HG03175 (cell line): ENCODE measurements around the gene DNAH8.
"Not testable (repeated sequence)": the region's sequence is repeated elsewhere in the genome, so short reads cannot be mapped to it uniquely, and the experiment has no call there.

Source experiments
- ATAC-seq: cut with Tn5 transposase; IDR thresholded peaks from one replicate; pipeline ENCODE4 v1.9.1; 2021; ENCODE audit warnings: mild to moderate bottlenecking, moderate library complexity; ENCODE audit not compliant: unreplicated experiment

The DNAH8 gene

GRCh38 chr6:38897507-38897906, 182.4 kb downstream of the DNAH8 start:
- no peak for ATAC-seq

- ATAC-seq, result no peak
These were observed 186.9 kb downstream of the DNAH8 start for GRCh38 chr6:38901802-38902522.

GRCh38 chr6:38906582-38906981, 191.5 kb downstream of the DNAH8 start:
- no peak for ATAC-seq

- ATAC-seq, result no peak
These were observed 192.2 kb downstream of the DNAH8 start for GRCh38 chr6:38907264-38907663.

GRCh38 chr6:38909015-38909730, 194.1 kb downstream of the DNAH8 start:
- ATAC-seq, result no peak

GRCh38 chr6:38910207-38910606, 195.1 kb downstream of the DNAH8 start:
- ATAC-seq, result no peak

- ATAC-seq, result no peak
These were observed 197.3 kb downstream of the DNAH8 start for GRCh38 chr6:38912378-38912777.

- ATAC-seq, result no peak
These were observed 200.3 kb downstream of the DNAH8 start for GRCh38 chr6:38915205-38915925.

GRCh38 chr6:38921540-38921939, 206.4 kb downstream of the DNAH8 start:
- not testable (repeated sequence) for ATAC-seq

GRCh38 chr6:38924791-38925509, 209.8 kb downstream of the DNAH8 start:
- no peak for ATAC-seq

GRCh38 chr6:38929560-38929959, 214.4 kb downstream of the DNAH8 start:
- ATAC-seq, result no peak

- ATAC-seq, result no peak
These were observed 218.3 kb downstream of the DNAH8 start for GRCh38 chr6:38933426-38933825.

- no peak for ATAC-seq
These were observed 219.9 kb downstream of the DNAH8 start for GRCh38 chr6:38935051-38935450.

GRCh38 chr6:38937839-38938613, 222.9 kb downstream of the DNAH8 start:
- ATAC-seq, result no peak

GRCh38 chr6:38938741-38939140, 223.6 kb downstream of the DNAH8 start:
- no peak for ATAC-seq

GRCh38 chr6:38942442-38942841, 227.3 kb downstream of the DNAH8 start:
- ATAC-seq, result no peak

- no peak for ATAC-seq
These were observed 227.9 kb downstream of the DNAH8 start for GRCh38 chr6:38942965-38943364.

GRCh38 chr6:38943964-38944363, 228.9 kb downstream of the DNAH8 start:
- no peak for ATAC-seq

GRCh38 chr6:38944655-38945279, 229.7 kb downstream of the DNAH8 start:
- ATAC-seq, result no peak

- ATAC-seq, result no peak
These were observed 240.8 kb downstream of the DNAH8 start for GRCh38 chr6:38955861-38956260.
